CD4-positive, alpha-beta T cell treated with Interleukin-6 at 100 ng/mL for 8 hours (primary cell): ENCODE data around the gene TEKT4.
"Not testable (repeated sequence)": the region's sequence is repeated elsewhere in the genome, so short reads cannot be mapped to it uniquely, and the experiment has no call there.

Source experiments
- DNase-seq: peaks from one replicate; pipeline ENCODE4 v3.0.0-alpha.2; 2020; ENCODE audit warnings: mixed read lengths, low spot score

Gene TEKT4

GRCh38 chr2:94871226-94872087 lies at the start of gene TEKT4:
TEKT4 (plus strand) TSS chr2:94871430; CDS start chr2:94871580, 150 bp downstream.
- DNase-seq, result no peak

GRCh38 chr2:94839224-94839623 lies 32.0 kb upstream of the TEKT4 start:
- not testable (repeated sequence) for DNase-seq

- not testable (repeated sequence) for DNase-seq
Measured at GRCh38 chr2:94856856-94857255, 14.4 kb upstream of the TEKT4 start.

GRCh38 chr2:94857367-94858162 lies 13.7 kb upstream of the TEKT4 start:
- not testable (repeated sequence) for DNase-seq

- not testable (repeated sequence) for DNase-seq
Measured at GRCh38 chr2:94858163-94858888, 12.9 kb upstream of the TEKT4 start.

GRCh38 chr2:94861308-94862152 lies 9.7 kb upstream of the TEKT4 start:
- DNase-seq, result no peak

DNA sequence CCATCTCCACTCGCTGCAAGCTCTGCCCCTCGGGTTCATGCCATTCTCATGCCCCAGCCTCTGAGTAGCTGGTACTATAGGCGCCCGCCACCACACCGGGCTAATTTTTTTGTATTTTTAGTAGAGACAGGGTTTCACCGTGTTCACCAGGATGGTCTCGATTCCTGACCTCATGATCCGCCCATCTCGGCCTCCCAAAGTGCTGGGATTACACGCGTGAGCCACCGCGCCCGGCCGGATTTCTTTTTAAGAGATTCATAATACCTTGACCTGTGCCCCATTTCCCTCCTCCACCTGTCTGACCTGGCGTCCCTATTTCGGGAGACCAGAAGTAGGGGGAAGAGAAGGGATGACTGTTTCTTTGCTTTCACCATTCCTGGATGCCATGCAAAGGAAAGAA lies 8.3 kb upstream of the TEKT4 start:
- not testable (repeated sequence) for DNase-seq

DNA sequence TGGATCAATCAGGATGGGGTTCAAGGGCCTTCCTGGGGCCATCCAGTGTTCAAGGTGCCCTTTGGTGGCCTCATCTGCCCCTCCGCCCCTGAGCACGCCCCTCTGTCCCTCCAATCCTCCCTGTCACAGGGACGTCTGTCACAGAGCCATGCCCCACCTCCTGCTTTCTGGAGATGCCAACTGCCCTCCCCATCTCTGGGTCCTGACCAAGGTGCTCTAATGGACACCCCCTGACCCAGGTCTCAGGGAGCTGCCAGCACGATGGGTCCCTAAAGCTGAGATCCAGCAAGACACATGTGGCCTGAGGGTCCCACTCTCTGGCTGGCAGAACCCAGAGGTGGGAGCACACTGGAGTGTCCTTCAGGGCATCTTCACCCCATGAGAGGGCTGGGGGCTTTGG lies 2.1 kb upstream of the TEKT4 start:
- DNase-seq, result no peak

DNA sequence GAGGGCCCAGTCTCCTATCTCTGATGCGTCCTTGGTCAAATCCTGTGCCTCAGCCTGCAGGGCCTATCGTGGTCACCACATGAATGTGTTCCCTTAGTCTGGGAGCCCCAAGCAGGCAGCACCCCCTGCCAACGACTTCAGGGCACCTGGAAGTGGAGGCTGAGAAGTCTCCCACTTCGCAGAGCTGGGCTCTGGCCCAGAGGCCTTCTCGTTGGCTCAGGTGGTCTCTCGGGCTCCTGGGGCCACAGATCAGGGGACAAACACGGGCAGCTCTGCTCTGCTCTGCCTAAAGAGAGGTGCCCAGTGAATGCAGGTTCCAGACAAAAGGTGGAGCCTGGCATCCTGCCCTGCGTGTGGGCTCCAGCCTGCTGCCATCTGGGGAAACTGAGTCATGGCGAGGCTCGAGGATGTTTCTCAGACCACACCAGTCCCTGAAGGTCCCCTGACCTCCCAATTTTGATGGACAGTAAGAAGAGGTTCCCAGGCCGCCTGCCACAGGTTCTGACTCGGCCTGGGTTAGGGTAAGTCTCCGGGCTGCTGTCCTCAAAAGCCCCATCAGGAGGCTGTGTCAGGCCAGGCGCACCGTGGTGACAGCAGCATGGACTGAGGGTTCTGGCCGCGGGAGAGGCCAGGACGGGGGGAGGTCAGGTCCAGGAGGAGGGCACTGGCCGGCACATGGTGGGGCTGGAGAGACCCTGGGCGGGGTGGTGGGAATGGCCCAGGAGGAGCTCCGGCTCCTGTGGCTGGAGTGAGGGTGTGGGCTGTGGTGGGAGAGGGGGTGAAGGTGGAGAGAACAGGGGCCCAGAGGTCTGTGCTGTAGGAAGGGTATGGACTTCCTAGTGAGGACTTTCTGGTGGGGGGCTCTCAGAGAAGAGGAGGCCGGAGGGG lies 1.4 kb upstream of the TEKT4 start:
- DNase-seq, result no peak

DNA sequence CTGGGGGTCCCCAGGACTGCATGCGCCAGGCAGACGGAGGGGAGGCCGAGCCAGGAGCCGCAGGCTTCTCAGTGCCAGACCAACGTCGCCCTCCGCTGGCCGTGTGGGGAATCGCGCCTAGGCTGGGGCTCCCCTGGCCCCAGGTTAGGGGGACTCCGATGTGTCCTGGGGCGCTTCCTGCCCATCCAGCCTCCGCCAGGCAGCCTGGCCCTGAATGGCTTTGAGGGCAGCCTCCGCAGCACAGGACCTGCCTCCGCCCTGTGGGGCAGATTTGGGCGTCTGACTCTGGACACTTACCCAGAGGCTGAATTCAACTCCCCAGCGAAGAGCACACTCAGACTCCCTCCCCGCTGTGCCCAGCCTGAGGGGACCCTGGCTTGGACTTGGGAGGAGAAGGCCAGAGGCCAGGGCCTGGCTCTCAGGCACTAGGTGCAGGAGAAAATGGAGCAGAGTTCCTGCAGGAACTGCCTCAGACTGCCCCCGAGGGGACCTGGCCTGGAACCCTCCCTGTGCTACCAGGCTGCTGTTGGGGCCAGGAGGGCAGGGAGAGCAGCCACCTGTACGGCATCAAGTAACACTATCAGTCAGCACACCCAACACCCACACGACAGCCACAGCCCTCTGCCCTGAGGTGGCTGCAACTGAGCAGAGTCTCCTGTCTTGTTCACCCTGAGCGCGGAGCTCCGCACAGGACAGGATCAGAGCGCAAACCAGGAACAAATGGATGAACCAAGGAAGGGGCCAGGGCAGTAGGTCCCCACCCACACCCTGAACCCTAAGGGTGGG lies 597 bp upstream of the TEKT4 start:
- no peak for DNase-seq

DNA sequence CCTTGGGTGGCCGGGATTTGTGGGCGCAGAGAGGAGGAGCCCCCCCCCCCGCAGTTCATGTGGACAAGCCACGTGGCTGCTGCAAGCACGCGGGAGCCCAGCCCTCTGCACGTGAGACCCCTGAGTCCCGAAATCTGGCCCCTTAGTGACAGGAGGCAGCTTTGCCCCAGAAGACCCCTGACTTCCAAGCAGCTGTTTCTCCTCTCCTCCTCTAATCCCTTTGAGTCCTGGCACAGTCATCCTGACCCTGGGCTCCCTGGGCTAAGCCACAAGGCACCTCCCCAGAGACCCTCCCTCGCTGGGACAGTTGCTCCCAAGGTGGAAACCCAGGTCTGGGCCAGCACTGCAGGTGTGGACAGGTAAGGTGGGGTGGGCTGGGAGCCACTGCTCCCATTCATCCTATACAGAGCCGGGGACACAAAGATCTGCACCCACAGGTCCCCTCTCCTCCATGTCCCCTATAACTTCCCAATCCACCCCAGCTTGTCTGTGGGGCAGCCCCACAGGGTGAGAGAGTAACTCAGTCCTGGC lies 923 bp downstream of the TEKT4 start:
- no peak for DNase-seq

DNA sequence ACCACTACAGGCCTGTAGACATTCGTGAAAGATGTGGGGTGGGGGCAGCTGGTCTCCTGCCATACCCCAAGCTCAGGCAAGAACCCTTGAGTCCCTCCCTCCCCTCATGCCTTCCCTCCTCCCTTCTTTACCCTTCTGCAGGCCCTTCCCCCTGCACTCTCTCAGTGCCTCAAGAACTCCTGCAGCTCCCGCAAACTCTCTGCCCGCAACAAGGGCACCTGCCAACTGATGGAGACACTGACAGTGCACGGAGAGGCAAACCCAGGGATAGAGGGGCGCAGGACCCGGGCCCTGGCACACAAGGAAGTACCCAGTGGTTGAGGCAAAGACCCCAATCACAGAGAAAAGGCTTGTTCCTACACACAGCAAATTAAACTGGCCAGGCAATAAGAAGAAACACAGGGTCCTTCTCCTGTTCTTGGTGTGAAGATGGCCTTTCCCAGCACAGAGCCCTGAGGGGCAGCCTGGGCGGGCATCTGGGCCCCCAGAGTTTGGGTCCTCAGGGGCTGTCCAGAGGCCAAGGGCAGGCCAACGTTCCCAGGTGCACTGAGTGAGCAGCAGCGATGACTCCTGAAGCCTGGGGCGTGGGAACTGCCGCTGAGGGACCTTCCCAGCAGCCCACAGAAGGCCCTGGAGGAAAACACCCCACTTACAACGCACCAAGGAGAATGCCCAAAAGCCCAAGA lies 1.6 kb downstream of the TEKT4 start:
- no peak for DNase-seq

DNA sequence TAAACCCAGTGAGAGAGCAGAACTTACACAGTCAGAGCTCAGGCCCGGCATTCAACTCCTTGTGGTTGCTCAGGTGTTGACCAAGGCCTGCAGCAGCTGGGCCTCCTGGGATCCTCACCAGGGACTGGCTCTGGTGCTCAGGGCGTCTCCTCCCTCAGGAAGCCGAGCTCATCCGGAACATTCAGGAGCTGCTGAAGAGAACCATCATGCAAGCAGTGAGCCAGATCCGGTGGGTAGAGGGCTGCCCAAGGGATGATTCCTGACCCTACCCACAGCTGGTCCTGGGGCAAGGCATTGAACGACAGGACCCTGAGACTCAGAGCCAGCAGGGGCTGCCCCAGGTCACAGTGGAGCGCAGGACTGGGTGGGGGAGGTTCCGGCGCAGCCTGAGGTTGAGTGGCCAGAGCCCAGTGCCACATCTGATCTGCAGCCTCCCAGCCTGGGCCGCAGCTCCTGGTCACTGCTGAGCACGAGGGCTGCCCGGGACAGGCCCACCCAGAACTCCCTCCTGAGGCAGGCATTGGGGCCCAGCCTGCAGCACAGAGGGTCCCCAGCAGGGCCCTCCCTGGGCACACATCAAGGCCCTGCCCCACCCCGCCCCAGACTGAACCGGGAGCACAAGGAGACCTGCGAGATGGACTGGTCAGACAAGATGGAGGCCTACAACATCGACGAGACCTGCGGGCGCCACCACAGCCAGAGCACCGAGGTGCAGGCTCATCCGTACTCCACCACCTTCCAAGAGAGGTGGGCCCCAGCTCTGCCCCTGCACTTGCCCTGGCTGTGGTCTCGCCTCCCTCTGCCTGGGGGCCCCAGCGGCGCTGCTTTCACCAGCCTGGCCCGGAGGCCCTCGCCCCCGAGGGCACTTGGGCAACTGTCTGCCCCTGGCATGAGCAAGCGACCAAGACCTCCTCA lies 2.4 kb downstream of the TEKT4 start:
- DNase-seq, result no peak

DNA sequence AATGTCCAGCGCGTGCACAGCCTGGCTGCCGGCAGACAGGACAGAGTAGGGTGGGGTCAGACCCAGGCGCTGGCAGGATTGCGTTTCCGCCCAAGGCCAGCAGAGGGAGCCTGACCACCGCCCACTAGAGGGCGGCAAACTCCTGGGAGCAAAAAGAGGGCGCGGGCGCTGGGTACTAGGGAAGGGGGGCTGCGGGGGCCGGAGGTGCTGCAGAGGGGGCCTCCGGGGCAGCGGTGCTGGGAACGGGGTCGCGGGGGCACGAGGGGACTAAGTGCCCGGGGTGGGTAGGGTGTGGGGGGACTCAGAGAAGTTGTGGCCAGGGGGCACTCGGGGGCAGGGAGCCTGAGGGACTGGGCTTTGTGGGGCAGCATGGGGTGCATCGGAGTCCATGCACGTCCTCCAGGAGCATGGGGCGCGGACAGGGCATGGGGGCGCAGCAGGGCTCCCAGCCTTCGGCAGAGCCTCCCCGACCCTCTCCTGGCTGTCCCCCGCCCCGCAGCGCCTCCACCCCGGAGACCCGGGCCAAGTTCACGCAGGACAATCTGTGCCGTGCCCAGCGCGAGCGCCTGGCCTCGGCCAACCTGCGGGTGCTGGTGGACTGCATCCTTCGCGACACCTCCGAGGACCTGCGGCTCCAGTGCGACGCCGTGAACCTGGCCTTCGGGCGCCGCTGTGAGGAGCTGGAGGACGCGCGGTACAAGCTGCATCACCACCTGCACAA lies 3.2 kb downstream of the TEKT4 start:
- DNase-seq, result peak; percentile 28

- no peak for DNase-seq
Measured at GRCh38 chr2:94875064-94875819, 4.0 kb downstream of the TEKT4 start.

- DNase-seq, result no peak
Measured at GRCh38 chr2:94875820-94876522, 4.7 kb downstream of the TEKT4 start.
